K562 (cell line): ENCODE data around the gene HPS5. TPM values are rescaled to one million over a fixed set of nuclear protein-coding genes. Genes with fewer than 3 reads are reported as not detected.

ENCODE experiments used
- BRD4 ChIP-seq: fragments of 200-600 bp; sonication (generic); IDR thresholded peaks from 2 replicates; pipeline ENCODE4 v1.6.1; 2017; ENCODE audit warnings: inconsistent platforms
- CBX3 ChIP-seq, 2 experiments: IDR thresholded peaks; 1 replicate in 1 of 2; 2 replicates in 1 of 2; pipeline ENCODE4 v1.6.1; 2012; ENCODE audit warnings: inconsistent platforms in 2 of 2, low read length in 2 of 2, borderline replicate concordance in 1 of 2, control low read depth in 1 of 2
- CCNT2 ChIP-seq: IDR thresholded peaks from 2 replicates; pipeline ENCODE4 v1.6.1; 2011; ENCODE audit warnings: borderline replicate concordance, low read depth, mild to moderate bottlenecking, moderate library complexity, mixed read lengths, low read length; ENCODE audit not compliant: insufficient read length; ENCODE audit errors: extremely low read depth
- ETV1 ChIP-seq: fragments of 450-650 bp; conservative IDR thresholded peaks from 2 replicates; pipeline ENCODE4 v1.6.1; 2016; ENCODE audit warnings: missing genetic modification characterization, control low read depth, low read depth, missing compliant biosample characterization
- GTF2A2 ChIP-seq: IDR thresholded peaks from 2 replicates; pipeline ENCODE4 v1.6.1; 2016; ENCODE audit warnings: mild to moderate bottlenecking, missing genetic modification characterization, missing compliant biosample characterization
- HCFC1 ChIP-seq: IDR thresholded peaks from 2 replicates; pipeline ENCODE4 v1.6.1; 2012; ENCODE audit warnings: low read depth, low read length, improper control_type of control experiment
- HDAC8 ChIP-seq: fragments of 450-650 bp; IDR thresholded peaks from 2 replicates; pipeline ENCODE4 v1.6.1; 2016; ENCODE audit warnings: mild to moderate bottlenecking, missing genetic modification characterization, moderate library complexity, missing compliant biosample characterization
- KAT8 ChIP-seq: fragments of 450-650 bp; IDR thresholded peaks from 2 replicates; pipeline ENCODE4 v1.6.1; 2016; ENCODE audit warnings: low read depth, mild to moderate bottlenecking
- KLF16 ChIP-seq: IDR thresholded peaks from 2 replicates; pipeline ENCODE4 v1.6.1; 2016; ENCODE audit warnings: antibody characterized with exemption
- L3MBTL2 ChIP-seq: fragments of 450-650 bp; IDR thresholded peaks from 2 replicates; pipeline ENCODE4 v1.6.1; 2016; ENCODE audit warnings: mild to moderate bottlenecking, moderate library complexity
- NUFIP1 ChIP-seq: fragments of 450-650 bp; IDR thresholded peaks from 2 replicates; pipeline ENCODE4 v1.6.1; 2018; ENCODE audit not compliant: partially characterized antibody
- PML ChIP-seq: IDR thresholded peaks from 2 replicates; pipeline ENCODE4 v1.6.1; 2012; ENCODE audit warnings: low read length, inconsistent platforms
- RBM17 ChIP-seq: fragments of 200-400 bp; formaldehyde crosslinking; IDR thresholded peaks from 2 replicates; pipeline ENCODE4 v1.6.1; 2017; ENCODE audit warnings: low read depth, mild to moderate bottlenecking, low read length, borderline replicate concordance
- SIX5 ChIP-seq, 2 experiments: IDR thresholded peaks; 2 replicates each; pipeline ENCODE4 v1.6.1; 2011; ENCODE audit warnings: low read length in 2 of 2, borderline replicate concordance in 1 of 2, low read depth in 1 of 2, mild to moderate bottlenecking in 1 of 2, moderate library complexity in 1 of 2; ENCODE audit not compliant: insufficient read depth in 1 of 2
- SNRNP70 ChIP-seq: fragments of 200-400 bp; formaldehyde crosslinking; optimal IDR thresholded peaks from 2 replicates; pipeline ENCODE3; 2017; ENCODE audit warnings: low read depth, low read length
- TAF7 ChIP-seq: fragments of 450-650 bp; IDR thresholded peaks from 2 replicates; pipeline ENCODE4 v1.6.1; 2016; ENCODE audit warnings: missing genetic modification characterization, missing compliant biosample characterization
- TEAD2 ChIP-seq: fragments of 450-650 bp; IDR thresholded peaks from 2 replicates; pipeline ENCODE4 v1.6.1; 2016; ENCODE audit warnings: missing genetic modification characterization, control low read depth, missing compliant biosample characterization
- ZNF561 ChIP-seq: fragments of 450-650 bp; formaldehyde crosslinking; conservative IDR thresholded peaks from 2 replicates; pipeline ENCODE4 v1.4.0; 2020; ENCODE audit warnings: mild to moderate bottlenecking, moderate library complexity
- polyA plus RNA-seq, 8 experiments: library from polyadenylated mRNA; depleted of rRNA in 4 of 8; stranded (reverse) in 5 of 8; unstranded in 3 of 8; fragments of >200 nt; fragmentation: Nextera tagmentation in 2 of 8; fragmentation: Illumina TruSeq in 1 of 8; extraction: Ambion mirVana in 2 of 8; extraction: Trizol in 1 of 8; gene quantifications; 2 replicates each; pipeline versions ENCODE4 v1.2.1 to v1.2.3, GENCODE V29; 2011 to 2014; ENCODE audit warnings: inconsistent platforms in 1 of 8, missing spikeins in 1 of 8
- total RNA-seq, 7 experiments: library from RNA; depleted of rRNA in 6 of 7; stranded (reverse); fragments of >200 nt in 6 of 7; fragmentation: Illumina TruSeq in 2 of 7; extraction: Trizol in 2 of 7; gene quantifications; 2 replicates each; pipeline versions ENCODE4 v1.2.1 to v1.2.3, GENCODE V29; 2011 to 2021; ENCODE audit warnings: low replicate concordance in 1 of 7
- TF ChIP-seq, protein P1 (sequence below): fragments of 250-450 bp; sonication (Bioruptor Pico); IDR thresholded peaks from 2 replicates; pipeline ENCODE4 v1.5.1; 2021; ENCODE audit warnings: mild to moderate bottlenecking
- TF ChIP-seq, protein P2 (sequence below): fragments of 450-650 bp; IDR thresholded peaks from 2 replicates; pipeline ENCODE4 v1.7.1; 2018; ENCODE audit warnings: mild to moderate bottlenecking, low read depth; ENCODE audit not compliant: partially characterized antibody
- TF ChIP-seq, protein P3 (sequence below): fragments of 250-450 bp; sonication (Bioruptor Pico); IDR thresholded peaks from 2 replicates; pipeline ENCODE4 v1.4.0; 2020; ENCODE audit warnings: mild to moderate bottlenecking
- TF ChIP-seq, protein P4 (sequence below): fragments of 450-650 bp; IDR thresholded peaks from 2 replicates; pipeline ENCODE4 v1.6.1; 2016; ENCODE audit warnings: antibody characterized with exemption

Gene HPS5
- total and polyA plus RNA-seq, 9 of the 15 experiments (the other 6 are each of a cell fraction or from before 2014, with no cell fraction given), result 12.2 to 28.1 (median 16.8) TPM

DNA sequence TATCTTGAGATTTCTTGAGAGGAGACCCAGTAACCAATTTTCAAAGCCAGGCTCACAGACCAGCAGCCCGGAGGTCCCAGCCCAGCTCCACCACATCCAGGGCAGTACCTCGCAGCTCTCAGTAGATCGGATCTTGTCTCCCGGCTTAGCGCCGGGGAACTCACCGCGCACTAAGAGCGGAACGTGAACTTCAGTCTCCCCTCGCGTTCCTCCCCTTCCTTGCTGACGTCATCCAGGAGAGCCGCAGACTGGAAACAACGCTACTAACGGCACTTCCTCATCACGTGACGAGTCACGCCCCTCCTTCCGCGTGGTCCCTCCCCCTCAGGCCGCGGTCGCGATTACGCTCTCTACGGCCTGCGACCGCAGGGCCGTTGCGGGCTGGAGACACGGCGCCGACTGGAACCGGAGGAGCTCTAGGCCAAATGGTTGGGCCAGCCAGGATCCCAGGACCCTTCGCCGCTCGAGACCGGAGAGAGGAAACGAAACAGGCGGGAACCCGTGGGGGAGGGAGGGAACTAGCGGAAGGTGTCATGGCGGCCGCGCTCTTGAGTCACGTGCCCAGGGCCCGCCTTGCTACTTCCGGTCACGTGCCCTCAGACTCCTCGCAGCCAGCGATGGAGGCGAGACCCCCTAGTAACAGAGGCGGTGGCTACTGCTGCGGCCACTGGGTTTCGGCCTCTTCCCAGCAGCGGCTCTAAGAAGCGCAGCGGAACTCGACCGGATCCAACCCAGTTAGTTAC lies at the start of gene HPS5, which contains the start of gene GTF2H1 (continued):
- peak; percentile 77 for TF ChIP-seq HDAC8
- peak in 1 of 2 experiments; percentile 89; a peak in 1 of 3 replicates for TF ChIP-seq CBX3 (IDR thresholded peaks at IDR 0.05; ENCODE audit: borderline replicate concordance in 1 of 2, low read length in 2 of 2)
- peak; percentile 98 for TF ChIP-seq L3MBTL2
- TF ChIP-seq KAT8, result no peak
- peak; percentile 61; the same call in 1 of the 2 replicates for TF ChIP-seq BRD4
- TF ChIP-seq CCNT2, result peak; percentile 65
- no peak for TF ChIP-seq KLF16
- TF ChIP-seq, protein P1, sequence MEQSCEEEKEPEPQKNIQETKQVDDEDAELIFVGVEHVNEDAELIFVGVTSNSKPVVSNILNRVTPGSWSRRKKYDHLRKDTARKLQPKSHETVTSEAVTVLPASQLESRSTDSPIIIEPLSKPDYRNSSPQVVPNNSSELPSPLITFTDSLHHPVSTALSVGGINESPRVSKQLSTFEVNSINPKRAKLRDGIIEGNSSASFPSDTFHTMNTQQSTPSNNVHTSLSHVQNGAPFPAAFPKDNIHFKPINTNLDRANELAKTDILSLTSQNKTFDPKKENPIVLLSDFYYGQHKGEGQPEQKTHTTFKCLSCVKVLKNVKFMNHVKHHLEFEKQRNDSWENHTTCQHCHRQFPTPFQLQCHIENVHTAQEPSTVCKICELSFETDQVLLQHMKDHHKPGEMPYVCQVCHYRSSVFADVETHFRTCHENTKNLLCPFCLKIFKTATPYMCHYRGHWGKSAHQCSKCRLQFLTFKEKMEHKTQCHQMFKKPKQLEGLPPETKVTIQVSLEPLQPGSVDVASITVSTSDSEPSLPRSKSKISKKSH (CRISPR knock-in tag), result no peak
- TF ChIP-seq TEAD2 (tag), result no peak
- TF ChIP-seq, protein P2, sequence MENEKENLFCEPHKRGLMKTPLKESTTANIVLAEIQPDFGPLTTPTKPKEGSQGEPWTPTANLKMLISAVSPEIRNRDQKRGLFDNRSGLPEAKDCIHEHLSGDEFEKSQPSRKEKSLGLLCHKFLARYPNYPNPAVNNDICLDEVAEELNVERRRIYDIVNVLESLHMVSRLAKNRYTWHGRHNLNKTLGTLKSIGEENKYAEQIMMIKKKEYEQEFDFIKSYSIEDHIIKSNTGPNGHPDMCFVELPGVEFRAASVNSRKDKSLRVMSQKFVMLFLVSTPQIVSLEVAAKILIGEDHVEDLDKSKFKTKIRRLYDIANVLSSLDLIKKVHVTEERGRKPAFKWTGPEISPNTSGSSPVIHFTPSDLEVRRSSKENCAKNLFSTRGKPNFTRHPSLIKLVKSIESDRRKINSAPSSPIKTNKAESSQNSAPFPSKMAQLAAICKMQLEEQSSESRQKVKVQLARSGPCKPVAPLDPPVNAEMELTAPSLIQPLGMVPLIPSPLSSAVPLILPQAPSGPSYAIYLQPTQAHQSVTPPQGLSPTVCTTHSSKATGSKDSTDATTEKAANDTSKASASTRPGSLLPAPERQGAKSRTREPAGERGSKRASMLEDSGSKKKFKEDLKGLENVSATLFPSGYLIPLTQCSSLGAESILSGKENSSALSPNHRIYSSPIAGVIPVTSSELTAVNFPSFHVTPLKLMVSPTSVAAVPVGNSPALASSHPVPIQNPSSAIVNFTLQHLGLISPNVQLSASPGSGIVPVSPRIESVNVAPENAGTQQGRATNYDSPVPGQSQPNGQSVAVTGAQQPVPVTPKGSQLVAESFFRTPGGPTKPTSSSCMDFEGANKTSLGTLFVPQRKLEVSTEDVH, result peak; percentile 97
- TF ChIP-seq GTF2A2, result no peak
- peak; percentile 85 for TF ChIP-seq PML
- no peak for TF ChIP-seq TAF7 (tag)
- no peak for TF ChIP-seq RBM17
- TF ChIP-seq SIX5 (IDR thresholded peaks at IDR 0.05; ENCODE audit: borderline replicate concordance in 1 of 2, insufficient read depth in 1 of 2, low read depth in 1 of 2, low read length in 2 of 2), result peak in 1 of 2 experiments; percentile 28; a peak in 1 of 4 replicates
- TF ChIP-seq, protein P3, sequence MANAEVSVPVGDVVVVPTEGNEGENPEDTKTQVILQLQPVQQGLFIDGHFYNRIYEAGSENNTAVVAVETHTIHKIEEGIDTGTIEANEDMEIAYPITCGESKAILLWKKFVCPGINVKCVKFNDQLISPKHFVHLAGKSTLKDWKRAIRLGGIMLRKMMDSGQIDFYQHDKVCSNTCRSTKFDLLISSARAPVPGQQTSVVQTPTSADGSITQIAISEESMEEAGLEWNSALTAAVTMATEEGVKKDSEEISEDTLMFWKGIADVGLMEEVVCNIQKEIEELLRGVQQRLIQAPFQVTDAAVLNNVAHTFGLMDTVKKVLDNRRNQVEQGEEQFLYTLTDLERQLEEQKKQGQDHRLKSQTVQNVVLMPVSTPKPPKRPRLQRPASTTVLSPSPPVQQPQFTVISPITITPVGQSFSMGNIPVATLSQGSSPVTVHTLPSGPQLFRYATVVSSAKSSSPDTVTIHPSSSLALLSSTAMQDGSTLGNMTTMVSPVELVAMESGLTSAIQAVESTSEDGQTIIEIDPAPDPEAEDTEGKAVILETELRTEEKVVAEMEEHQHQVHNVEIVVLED (CRISPR knock-in tag), result peak; percentile 76
- peak; percentile 71 for TF ChIP-seq HCFC1
- TF ChIP-seq SNRNP70, result no peak
- no peak for TF ChIP-seq ZNF561 (CRISPR knock-in tag)
- TF ChIP-seq, protein P4, sequence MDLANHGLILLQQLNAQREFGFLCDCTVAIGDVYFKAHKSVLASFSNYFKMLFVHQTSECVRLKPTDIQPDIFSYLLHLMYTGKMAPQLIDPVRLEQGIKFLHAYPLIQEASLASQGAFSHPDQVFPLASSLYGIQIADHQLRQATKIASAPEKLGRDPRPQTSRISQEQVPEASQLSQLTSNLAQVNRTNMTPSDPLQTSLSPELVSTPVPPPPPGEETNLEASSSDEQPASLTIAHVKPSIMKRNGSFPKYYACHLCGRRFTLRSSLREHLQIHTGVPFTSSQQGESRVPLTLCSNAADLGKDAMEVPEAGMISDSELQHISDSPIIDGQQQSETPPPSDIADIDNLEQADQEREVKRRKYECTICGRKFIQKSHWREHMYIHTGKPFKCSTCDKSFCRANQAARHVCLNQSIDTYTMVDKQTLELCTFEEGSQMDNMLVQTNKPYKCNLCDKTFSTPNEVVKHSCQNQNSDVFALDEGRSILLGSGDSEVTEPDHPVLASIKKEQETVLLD, result no peak; the same call in 1 of the 2 replicates
- no peak for TF ChIP-seq NUFIP1
- TF ChIP-seq ETV1 (tag), result peak; percentile 95
